PFSK-1 (cell line): ENCODE measurements around the gene CDKN2B-AS1.

Experiments used
- FOXP2 ChIP-seq: optimal IDR thresholded peaks from 2 replicates; pipeline ENCODE3; 2011; ENCODE audit warnings: borderline replicate concordance, control low read depth, inconsistent platforms; ENCODE audit not compliant: insufficient read depth; ENCODE audit errors: extremely low read length, extremely low read depth
- POLR2AphosphoS5 ChIP-seq: IDR thresholded peaks from 2 replicates; pipeline ENCODE4 v1.6.1; 2012; ENCODE audit warnings: low read depth, mild to moderate bottlenecking, control low read depth, low read length, moderate library complexity
- REST ChIP-seq, 2 experiments: IDR thresholded peaks; 2 replicates each; pipeline versions ENCODE4 v1.6.1 to v1.8.0; 2011 to 2012; ENCODE audit warnings: low read depth in 2 of 2, low read length in 2 of 2, control low read depth in 1 of 2, inconsistent platforms in 1 of 2, mild to moderate bottlenecking in 1 of 2, moderate library complexity in 1 of 2; ENCODE audit not compliant: insufficient read depth in 1 of 2
- SIN3A ChIP-seq: IDR thresholded peaks from 2 replicates; pipeline ENCODE4 v1.6.1; 2012; ENCODE audit warnings: mild to moderate bottlenecking, low read length, moderate library complexity, borderline replicate concordance; ENCODE audit not compliant: insufficient read depth
- TAF1 ChIP-seq: IDR thresholded peaks from 2 replicates; pipeline ENCODE4 v1.6.1; 2012; ENCODE audit warnings: low read length, control low read depth, borderline replicate concordance; ENCODE audit not compliant: insufficient read depth

The CDKN2B-AS1 gene

GRCh38 chr9:21968331-21969010, 26.1 kb upstream of the CDKN2B-AS1 start:
- TF ChIP-seq SIN3A, result no peak
- no peak for TF ChIP-seq REST (IDR thresholded peaks at IDR 0.05; ENCODE audit: insufficient read depth in 1 of 2, low read depth in 2 of 2, low read length in 2 of 2)
- no peak for TF ChIP-seq FOXP2
- TF ChIP-seq POLR2AphosphoS5, result no peak
- TF ChIP-seq TAF1, result no peak

- no peak for TF ChIP-seq REST (IDR thresholded peaks at IDR 0.05; ENCODE audit: insufficient read depth in 1 of 2, low read depth in 2 of 2, low read length in 2 of 2)
- TF ChIP-seq TAF1, result no peak
- TF ChIP-seq SIN3A, result no peak
- TF ChIP-seq FOXP2, result no peak
- no peak for TF ChIP-seq POLR2AphosphoS5
These were observed 25.3 kb upstream of the CDKN2B-AS1 start for GRCh38 chr9:21969011-21969940.

- TF ChIP-seq SIN3A, result no peak
- TF ChIP-seq POLR2AphosphoS5, result no peak
- no peak for TF ChIP-seq TAF1
- no peak for TF ChIP-seq FOXP2
- no peak for TF ChIP-seq REST (IDR thresholded peaks at IDR 0.05; ENCODE audit: insufficient read depth in 1 of 2, low read depth in 2 of 2, low read length in 2 of 2)
These were observed 24.4 kb upstream of the CDKN2B-AS1 start for GRCh38 chr9:21969951-21970799.

- no peak for TF ChIP-seq FOXP2
- TF ChIP-seq SIN3A, result 0 out of 2 replicates have a peak, but pooled peaks have one; percentile 28
- no peak for TF ChIP-seq REST (IDR thresholded peaks at IDR 0.05; ENCODE audit: insufficient read depth in 1 of 2, low read depth in 2 of 2, low read length in 2 of 2)
- TF ChIP-seq POLR2AphosphoS5, result peak; percentile 37; the same call in 1 of the 2 replicates
- no peak for TF ChIP-seq TAF1
These were observed 23.6 kb upstream of the CDKN2B-AS1 start for GRCh38 chr9:21970800-21971640.
